HCT116 (cell line): Measurements from ENCODE around the gene BICD1. TPM values are rescaled to one million over a fixed set of nuclear protein-coding genes. Genes with fewer than 3 reads are reported as not detected.

ENCODE experiments used
- ATAC-seq: fragments of 200-7000 bp; cut with Tn5 transposase; 2 replicates; pipeline ENCODE4 v1.9.1; 2020; ENCODE audit warnings: mild to moderate bottlenecking, moderate library complexity
- BruUV-seq: library from RNA; stranded (reverse); fragments of 400-500 nt; replicated peaks from 2 replicates; lab custom pipeline; 2021; lab: Mats Ljungman, UMichigan
- CTCF ChIA-PET: fragments of 300-600 bp; sonication (Branson Sonifier 250); formaldehyde crosslinking; loops from one replicate; lab custom pipeline; 2021; ENCODE audit warnings: antibody characterized with exemption; lab: Charles Lee
- POLR2A ChIA-PET: fragments of 300-600, 350-600 bp; sonication (Branson Sonifier 250); formaldehyde crosslinking; loops from one replicate; lab custom pipeline; 2021; ENCODE audit warnings: antibody characterized with exemption; lab: Charles Lee
- RAD21 ChIA-PET, 2 experiments: fragments of 300-600 bp; sonication (Branson Sonifier 250); formaldehyde crosslinking; loops; one replicate each; lab custom pipeline; 2023; ENCODE audit warnings: low total read pairs in 2 of 2; ENCODE audit not compliant: uncharacterized antibody in 2 of 2, unreplicated experiment in 2 of 2, low non-redundant PET in 1 of 2; lab: Charles Lee
- DNase-seq: peaks from one replicate; pipeline ENCODE4 v3.0.0-alpha.2; 2010; ENCODE audit warnings: low read depth, low spot score
- H2AFZ ChIP-seq: fragments of 200-600 bp; shearing (Covaris generic), sonication (generic); 2 replicates; pipeline ENCODE4 v1.6.1; 2017; ENCODE audit warnings: low read depth, mixed run types, mixed read lengths, antibody characterized with exemption, low read length; ENCODE audit not compliant: poor library complexity, severe bottlenecking
- H3K27ac ChIP-seq: 2 replicates; pipeline ENCODE4 v1.5.1; 2012; ENCODE audit warnings: low read depth, low read length
- H3K27me3 ChIP-seq: fragments of 200-600 bp; sonication (generic); 2 replicates; pipeline ENCODE4 v1.6.1; 2016; ENCODE audit warnings: mixed run types, low read length, mixed read lengths; ENCODE audit not compliant: insufficient read depth
- H3K36me3 ChIP-seq, 2 experiments: fragments of 200-500 bp in 1 of 2; fragments of 200-600 bp in 1 of 2; sonication (Bioruptor generic) in 1 of 2; sonication (generic) in 1 of 2; 2 replicates each; pipeline versions ENCODE4 v1.5.1 to v1.6.1; 2014 to 2016; ENCODE audit warnings: low read length in 2 of 2, inconsistent platforms in 1 of 2, mixed read lengths in 1 of 2, mixed run types in 1 of 2; ENCODE audit not compliant: insufficient read depth in 2 of 2, control insufficient read depth in 1 of 2
- H3K4me1 ChIP-seq, 2 experiments: fragments of 200-600 bp in 1 of 2; sonication (generic) in 1 of 2; 2 replicates each; pipeline versions ENCODE4 v1.5.1 to v1.6.1; 2012 to 2017; ENCODE audit warnings: low read length in 2 of 2, inconsistent platforms in 1 of 2, mild to moderate bottlenecking in 1 of 2, mixed read lengths in 1 of 2, mixed run types in 1 of 2, moderate library complexity in 1 of 2; ENCODE audit not compliant: insufficient read depth in 2 of 2, control insufficient read depth in 1 of 2
- H3K4me2 ChIP-seq: fragments of 200-600 bp; sonication (generic); 2 replicates; pipeline ENCODE4 v1.6.1; 2017; ENCODE audit warnings: mixed run types, low read length, mixed read lengths
- H3K4me3 ChIP-seq, 2 experiments: fragments of 200-600 bp in 1 of 2; sonication (generic) in 1 of 2; replicated peaks in 1 of 2; 2 replicates each; pipeline ENCODE4 v1.5.1; 2011 to 2016; ENCODE audit warnings: low read length in 2 of 2, control low read depth in 1 of 2, low read depth in 1 of 2, mild to moderate bottlenecking in 1 of 2, mixed read lengths in 1 of 2, mixed run types in 1 of 2
- H3K79me2 ChIP-seq: fragments of 200-600 bp; sonication (generic); 2 replicates; pipeline ENCODE4 v1.6.1; 2017; ENCODE audit warnings: mild to moderate bottlenecking, mixed run types, low read length, moderate library complexity, mixed read lengths; ENCODE audit not compliant: insufficient read depth
- H3K9ac ChIP-seq: fragments of 200-600 bp; sonication (generic); 2 replicates; pipeline ENCODE4 v1.6.1; 2016; ENCODE audit warnings: low read length, mixed read lengths
- H3K9me2 ChIP-seq: fragments of 200-600 bp; sonication (generic), shearing (Covaris generic); 2 replicates; pipeline ENCODE4 v1.6.1; 2017; ENCODE audit warnings: mixed run types, mild to moderate bottlenecking, moderate library complexity; ENCODE audit not compliant: insufficient read depth
- H3K9me3 ChIP-seq, 2 experiments: fragments of 200-500 bp in 1 of 2; fragments of 200-600 bp in 1 of 2; sonication (Bioruptor generic) in 1 of 2; sonication (generic) in 1 of 2; 2 replicates each; pipeline ENCODE4 v1.6.1; 2014 to 2017; ENCODE audit warnings: low read length in 2 of 2, mixed read lengths in 2 of 2, inconsistent platforms in 1 of 2, low read depth in 1 of 2, mild to moderate bottlenecking in 1 of 2, mixed run types in 1 of 2, moderate library complexity in 1 of 2; ENCODE audit not compliant: control insufficient read depth in 1 of 2, insufficient read depth in 1 of 2
- H4K20me1 ChIP-seq: fragments of 200-600 bp; sonication (generic), shearing (Covaris generic); 2 replicates; pipeline ENCODE4 v1.6.1; 2017; ENCODE audit warnings: mixed run types, mild to moderate bottlenecking, moderate library complexity; ENCODE audit not compliant: insufficient read depth
- CBX3 ChIP-seq: IDR thresholded peaks from 2 replicates; pipeline ENCODE4 v1.6.1; 2012; ENCODE audit warnings: low read depth
- CEBPB ChIP-seq: IDR thresholded peaks from 2 replicates; pipeline ENCODE4 v1.6.1; 2012; ENCODE audit warnings: low read depth
- EGR1 ChIP-seq: IDR thresholded peaks from 2 replicates; pipeline ENCODE4 v1.6.1; 2012; ENCODE audit warnings: low read depth
- ELF1 ChIP-seq: IDR thresholded peaks from 2 replicates; pipeline ENCODE4 v1.6.1; 2012; ENCODE audit warnings: low read depth, borderline replicate concordance
- EZH2 ChIP-seq: fragments of 200-600 bp; sonication (generic); IDR thresholded peaks from 2 replicates; pipeline ENCODE4 v1.6.1; 2017; ENCODE audit warnings: antibody characterized with exemption, mixed run types
- EZH2phosphoT487 ChIP-seq: fragments of 200-600 bp; IDR thresholded peaks from 2 replicates; pipeline ENCODE4 v1.6.1; 2018; ENCODE audit warnings: antibody characterized with exemption, borderline replicate concordance
- FOSL1 ChIP-seq: IDR thresholded peaks from 2 replicates; pipeline ENCODE4 v1.6.1; 2012; ENCODE audit warnings: low read depth
- POLR2A ChIP-seq: IDR thresholded peaks from 2 replicates; pipeline ENCODE4 v1.7.0; 2011; ENCODE audit warnings: borderline replicate concordance; ENCODE audit not compliant: insufficient read depth, insufficient read length; ENCODE audit errors: extremely low read depth
- SIN3A ChIP-seq: IDR thresholded peaks from 2 replicates; pipeline ENCODE4 v1.6.1; 2012; ENCODE audit warnings: low read depth
- TCF7L2 ChIP-seq: IDR thresholded peaks from 2 replicates; pipeline ENCODE4 v1.7.0; 2011; ENCODE audit warnings: borderline replicate concordance, inconsistent platforms; ENCODE audit not compliant: insufficient read depth, insufficient read length; ENCODE audit errors: extremely low read depth
- YY1 ChIP-seq: IDR thresholded peaks from 2 replicates; pipeline ENCODE4 v1.6.1; 2011; ENCODE audit warnings: low read length, low read depth, moderate library complexity, mild to moderate bottlenecking; ENCODE audit not compliant: insufficient replicate concordance; ENCODE audit errors: extremely low read depth
- ZFX ChIP-seq: fragments of 450-650 bp; IDR thresholded peaks from 2 replicates; pipeline ENCODE4 v1.6.1; 2017
- intact Hi-C: fragments of 100-400 bp; cut with micrococcal nuclease; formaldehyde crosslinking; loops from 2 replicates; pipeline ENCODE4 v1.10.0; 2022
- total RNA-seq: library from RNA; stranded (reverse); gene quantifications from one replicate; pipeline ENCODE4 v1.2.1, GENCODE V29; 2021; ENCODE audit not compliant: unreplicated experiment
- TF ChIP-seq, protein P1 (sequence below): IDR thresholded peaks from 2 replicates; pipeline ENCODE4 v1.6.1; 2011; ENCODE audit warnings: mild to moderate bottlenecking, low read length, moderate library complexity; ENCODE audit not compliant: insufficient replicate concordance; ENCODE audit errors: extremely low read depth
- TF ChIP-seq, protein P2 (sequence below): IDR thresholded peaks from 2 replicates; pipeline ENCODE4 v1.6.1; 2012; ENCODE audit warnings: low read depth
- TF ChIP-seq, protein P3 (sequence below): IDR thresholded peaks from 2 replicates; pipeline ENCODE4 v1.6.1; 2012
- TF ChIP-seq, protein P4 (sequence below), 3 experiments: fragments of 200-600 bp in 1 of 3; sonication (generic) in 1 of 3; IDR thresholded peaks in 2 of 3; conservative IDR thresholded peaks in 1 of 3; 2 replicates each; pipeline ENCODE4 v1.5.1; 2012 to 2017; ENCODE audit warnings: low read depth in 2 of 3, low read length in 2 of 3, antibody characterized with exemption in 1 of 3, borderline replicate concordance in 1 of 3, control low read depth in 1 of 3, mild to moderate bottlenecking in 1 of 3, mixed read lengths in 1 of 3, mixed run types in 1 of 3, moderate library complexity in 1 of 3; ENCODE audit not compliant: insufficient read depth in 1 of 3
- TF ChIP-seq, protein P5 (sequence below): IDR thresholded peaks from 2 replicates; pipeline ENCODE4 v1.6.1; 2012

The BICD1 gene
- total RNA-seq, 1 experiment from 2014 or later, result 32.5 TPM

DNA sequence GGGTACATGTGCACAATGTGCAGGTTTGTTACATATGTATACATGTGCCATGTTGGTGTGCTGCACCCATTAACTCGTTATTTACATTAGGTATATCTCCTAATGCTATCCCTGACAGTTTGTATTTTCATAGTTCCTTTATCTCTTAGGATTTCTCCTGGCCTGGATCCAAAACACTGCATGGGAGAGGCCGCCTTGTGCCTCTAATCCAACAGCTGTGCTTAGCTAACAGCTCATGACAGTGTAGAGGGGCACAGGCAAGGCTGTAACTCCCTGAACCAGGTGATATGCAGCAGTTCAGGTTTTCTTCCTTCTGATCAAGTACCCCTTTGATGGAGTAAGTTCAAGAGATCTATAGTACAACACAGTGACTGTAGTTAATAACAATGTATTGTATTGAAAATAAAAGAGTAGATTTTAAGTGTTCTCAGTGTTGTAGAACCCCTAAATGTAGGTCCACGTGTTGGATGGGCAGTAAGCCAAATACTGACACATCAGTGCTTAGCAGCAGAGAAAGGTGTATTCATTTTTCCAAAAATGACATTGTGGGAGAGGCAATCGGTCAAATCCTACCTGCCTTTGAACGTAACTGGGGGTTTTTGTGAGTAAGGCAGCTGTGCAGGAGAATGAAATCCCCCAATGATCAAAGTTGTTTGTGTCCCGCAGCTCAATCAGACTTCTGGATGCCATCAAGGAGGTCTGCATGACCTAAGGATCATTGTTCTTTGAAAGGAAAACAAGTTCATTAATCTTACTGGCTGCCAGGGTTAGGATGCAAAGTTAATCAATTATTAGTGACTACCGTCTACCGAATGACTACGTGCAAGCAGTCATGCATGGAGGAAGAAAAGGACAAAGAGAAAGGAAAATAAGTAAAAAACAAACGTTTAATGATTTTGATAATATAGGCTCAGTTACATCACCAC is 203.4 kb downstream of the BICD1 start:
- no peak overlapping the region for H3K27ac ChIP-seq
- CTCF ChIA-PET, result interaction anchor here (3.0 kb wide), 1 partner anchor 657 kb away, joined by 6 read pairs; no protein-coding TSS in a partner anchor

More for the DNA sequence above, 203.4 kb downstream of the BICD1 start:
- H3K9me2 ChIP-seq, result no peaks in the 10 kb centered on the region
- H4K20me1 ChIP-seq, result no peaks in the 10 kb centered on the region
- H3K36me3 ChIP-seq, result peaks cover 0 to 2% of the 10 kb centered on the region in 2 experiments; a peak in 1 of 4 replicates
- DNase-seq, result no peak
- no peaks in the 10 kb centered on the region for H3K27me3 ChIP-seq
- BruUV-seq, result no TSS peak
- H3K4me2 ChIP-seq, result no peak overlapping the region
- RAD21 ChIA-PET, result no interaction called here
- H3K79me2 ChIP-seq, result no peaks in the 10 kb centered on the region
- intact Hi-C loops, result loop anchor here (5.0 kb wide), 1 partner anchor 908 kb away; no protein-coding TSS in a partner anchor
- no peak for TF ChIP-seq CBX3
- no peak for TF ChIP-seq POLR2A
- TF ChIP-seq CEBPB, result no peak
- TF ChIP-seq EZH2, result no peak
- TF ChIP-seq, protein P1, sequence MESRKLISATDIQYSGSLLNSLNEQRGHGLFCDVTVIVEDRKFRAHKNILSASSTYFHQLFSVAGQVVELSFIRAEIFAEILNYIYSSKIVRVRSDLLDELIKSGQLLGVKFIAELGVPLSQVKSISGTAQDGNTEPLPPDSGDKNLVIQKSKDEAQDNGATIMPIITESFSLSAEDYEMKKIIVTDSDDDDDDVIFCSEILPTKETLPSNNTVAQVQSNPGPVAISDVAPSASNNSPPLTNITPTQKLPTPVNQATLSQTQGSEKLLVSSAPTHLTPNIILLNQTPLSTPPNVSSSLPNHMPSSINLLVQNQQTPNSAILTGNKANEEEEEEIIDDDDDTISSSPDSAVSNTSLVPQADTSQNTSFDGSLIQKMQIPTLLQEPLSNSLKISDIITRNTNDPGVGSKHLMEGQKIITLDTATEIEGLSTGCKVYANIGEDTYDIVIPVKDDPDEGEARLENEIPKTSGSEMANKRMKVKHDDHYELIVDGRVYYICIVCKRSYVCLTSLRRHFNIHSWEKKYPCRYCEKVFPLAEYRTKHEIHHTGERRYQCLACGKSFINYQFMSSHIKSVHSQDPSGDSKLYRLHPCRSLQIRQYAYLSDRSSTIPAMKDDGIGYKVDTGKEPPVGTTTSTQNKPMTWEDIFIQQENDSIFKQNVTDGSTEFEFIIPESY, result no peak
- TF ChIP-seq, protein P2, sequence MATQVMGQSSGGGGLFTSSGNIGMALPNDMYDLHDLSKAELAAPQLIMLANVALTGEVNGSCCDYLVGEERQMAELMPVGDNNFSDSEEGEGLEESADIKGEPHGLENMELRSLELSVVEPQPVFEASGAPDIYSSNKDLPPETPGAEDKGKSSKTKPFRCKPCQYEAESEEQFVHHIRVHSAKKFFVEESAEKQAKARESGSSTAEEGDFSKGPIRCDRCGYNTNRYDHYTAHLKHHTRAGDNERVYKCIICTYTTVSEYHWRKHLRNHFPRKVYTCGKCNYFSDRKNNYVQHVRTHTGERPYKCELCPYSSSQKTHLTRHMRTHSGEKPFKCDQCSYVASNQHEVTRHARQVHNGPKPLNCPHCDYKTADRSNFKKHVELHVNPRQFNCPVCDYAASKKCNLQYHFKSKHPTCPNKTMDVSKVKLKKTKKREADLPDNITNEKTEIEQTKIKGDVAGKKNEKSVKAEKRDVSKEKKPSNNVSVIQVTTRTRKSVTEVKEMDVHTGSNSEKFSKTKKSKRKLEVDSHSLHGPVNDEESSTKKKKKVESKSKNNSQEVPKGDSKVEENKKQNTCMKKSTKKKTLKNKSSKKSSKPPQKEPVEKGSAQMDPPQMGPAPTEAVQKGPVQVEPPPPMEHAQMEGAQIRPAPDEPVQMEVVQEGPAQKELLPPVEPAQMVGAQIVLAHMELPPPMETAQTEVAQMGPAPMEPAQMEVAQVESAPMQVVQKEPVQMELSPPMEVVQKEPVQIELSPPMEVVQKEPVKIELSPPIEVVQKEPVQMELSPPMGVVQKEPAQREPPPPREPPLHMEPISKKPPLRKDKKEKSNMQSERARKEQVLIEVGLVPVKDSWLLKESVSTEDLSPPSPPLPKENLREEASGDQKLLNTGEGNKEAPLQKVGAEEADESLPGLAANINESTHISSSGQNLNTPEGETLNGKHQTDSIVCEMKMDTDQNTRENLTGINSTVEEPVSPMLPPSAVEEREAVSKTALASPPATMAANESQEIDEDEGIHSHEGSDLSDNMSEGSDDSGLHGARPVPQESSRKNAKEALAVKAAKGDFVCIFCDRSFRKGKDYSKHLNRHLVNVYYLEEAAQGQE, result no peak
- no peak for TF ChIP-seq TCF7L2
- TF ChIP-seq EGR1, result no peak
- no peak for TF ChIP-seq YY1
- TF ChIP-seq, protein P3, sequence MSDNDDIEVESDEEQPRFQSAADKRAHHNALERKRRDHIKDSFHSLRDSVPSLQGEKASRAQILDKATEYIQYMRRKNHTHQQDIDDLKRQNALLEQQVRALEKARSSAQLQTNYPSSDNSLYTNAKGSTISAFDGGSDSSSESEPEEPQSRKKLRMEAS, result no peak
- no peak for TF ChIP-seq SIN3A
- TF ChIP-seq EZH2phosphoT487, result no peak
- TF ChIP-seq ELF1, result no peak
- TF ChIP-seq ZFX, result no peak
- TF ChIP-seq, protein P4, sequence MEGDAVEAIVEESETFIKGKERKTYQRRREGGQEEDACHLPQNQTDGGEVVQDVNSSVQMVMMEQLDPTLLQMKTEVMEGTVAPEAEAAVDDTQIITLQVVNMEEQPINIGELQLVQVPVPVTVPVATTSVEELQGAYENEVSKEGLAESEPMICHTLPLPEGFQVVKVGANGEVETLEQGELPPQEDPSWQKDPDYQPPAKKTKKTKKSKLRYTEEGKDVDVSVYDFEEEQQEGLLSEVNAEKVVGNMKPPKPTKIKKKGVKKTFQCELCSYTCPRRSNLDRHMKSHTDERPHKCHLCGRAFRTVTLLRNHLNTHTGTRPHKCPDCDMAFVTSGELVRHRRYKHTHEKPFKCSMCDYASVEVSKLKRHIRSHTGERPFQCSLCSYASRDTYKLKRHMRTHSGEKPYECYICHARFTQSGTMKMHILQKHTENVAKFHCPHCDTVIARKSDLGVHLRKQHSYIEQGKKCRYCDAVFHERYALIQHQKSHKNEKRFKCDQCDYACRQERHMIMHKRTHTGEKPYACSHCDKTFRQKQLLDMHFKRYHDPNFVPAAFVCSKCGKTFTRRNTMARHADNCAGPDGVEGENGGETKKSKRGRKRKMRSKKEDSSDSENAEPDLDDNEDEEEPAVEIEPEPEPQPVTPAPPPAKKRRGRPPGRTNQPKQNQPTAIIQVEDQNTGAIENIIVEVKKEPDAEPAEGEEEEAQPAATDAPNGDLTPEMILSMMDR (IDR thresholded peaks at IDR 0.05 in 2 of 3, conservative IDR thresholded peaks at IDR 0.05 in 1 of 3; ENCODE audit: borderline replicate concordance in 1 of 3, insufficient read depth in 1 of 3, low read depth in 2 of 3, low read length in 2 of 3), result no peak
- TF ChIP-seq, protein P5, sequence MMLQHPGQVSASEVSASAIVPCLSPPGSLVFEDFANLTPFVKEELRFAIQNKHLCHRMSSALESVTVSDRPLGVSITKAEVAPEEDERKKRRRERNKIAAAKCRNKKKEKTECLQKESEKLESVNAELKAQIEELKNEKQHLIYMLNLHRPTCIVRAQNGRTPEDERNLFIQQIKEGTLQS, result no peak
- TF ChIP-seq FOSL1, result no peak
- no peaks in the 10 kb centered on the region for H3K4me1 ChIP-seq
- H3K9me3 ChIP-seq, result no peaks in the 10 kb centered on the region
- ATAC-seq, result no peak
- POLR2A ChIA-PET, result no interaction called here
- no peak overlapping the region for H3K9ac ChIP-seq
- no peak overlapping the region for H3K4me3 ChIP-seq
- H2AFZ ChIP-seq, result no peak overlapping the region
